CD14-positive monocyte (primary cell): ENCODE results near the gene TGM2. TPM values are rescaled to one million over a fixed set of nuclear protein-coding genes. Genes with fewer than 3 reads are reported as not detected.
A peak's percentile ranks its signal among the peaks of the same experiment; 100 is the strongest.

Experiments used
- DNase-seq, 3 donors: peaks; one replicate each; pipeline ENCODE4 v3.0.0-alpha.2; 2011 to 2022
- H2AFZ ChIP-seq: 2 replicates; pipeline ENCODE4 v1.6.0; 2012; ENCODE audit warnings: mild to moderate bottlenecking, low read depth, low read length, inconsistent platforms; ENCODE audit not compliant: insufficient read depth, poor library complexity, severe bottlenecking
- H3K27ac ChIP-seq, 2 donors: 1 replicate in 1 of 2; 2 replicates in 1 of 2; pipeline ENCODE4 v1.5.1; 2012 to 2013; ENCODE audit warnings: low read length in 2 of 2, control low read depth in 1 of 2, inconsistent platforms in 1 of 2, low read depth in 1 of 2, mild to moderate bottlenecking in 1 of 2
- H3K27me3 ChIP-seq, 2 donors: one replicate each; pipeline versions ENCODE4 v1.6.0 to v1.6.1; 2011 to 2013; ENCODE audit warnings: low read length in 2 of 2; ENCODE audit not compliant: control insufficient read depth in 2 of 2, insufficient read depth in 2 of 2
- H3K36me3 ChIP-seq, 2 donors: replicated peaks in 1 of 2; 1 replicate in 1 of 2; 2 replicates in 1 of 2; pipeline versions ENCODE4 v1.5.1 to v1.6.1; 2012 to 2013; ENCODE audit warnings: low read length in 2 of 2, control low read depth in 1 of 2, inconsistent platforms in 1 of 2, mild to moderate bottlenecking in 1 of 2; ENCODE audit not compliant: insufficient read depth in 2 of 2, control insufficient read depth in 1 of 2
- H3K4me1 ChIP-seq, 2 donors: 1 replicate in 1 of 2; 2 replicates in 1 of 2; pipeline versions ENCODE4 v1.5.1 to v1.6.1; 2012 to 2013; ENCODE audit warnings: low read length in 2 of 2, control low read depth in 1 of 2, inconsistent platforms in 1 of 2, mild to moderate bottlenecking in 1 of 2, moderate library complexity in 1 of 2; ENCODE audit not compliant: insufficient read depth in 2 of 2, control insufficient read depth in 1 of 2
- H3K4me2 ChIP-seq: replicated peaks from 2 replicates; pipeline ENCODE3; 2012; ENCODE audit warnings: low read length, moderate library complexity, mild to moderate bottlenecking; ENCODE audit not compliant: poor library complexity, severe bottlenecking; ENCODE audit errors: extremely low read depth
- H3K4me3 ChIP-seq, 3 experiments: fragments of 200-600 bp in 1 of 3; sonication (generic) in 1 of 3; replicated peaks in 1 of 3; 1 replicate in 2 of 3; 2 replicates in 1 of 3; pipeline ENCODE4 v1.5.1; 2011 to 2013; ENCODE audit warnings: low read length in 3 of 3, mild to moderate bottlenecking in 3 of 3, control low read depth in 2 of 3, low read depth in 2 of 3, inconsistent platforms in 1 of 3, moderate library complexity in 1 of 3
- H3K79me2 ChIP-seq: 2 replicates; pipeline ENCODE4 v1.6.0; 2012; ENCODE audit warnings: mild to moderate bottlenecking, control low read depth, inconsistent platforms, low read length, moderate library complexity; ENCODE audit not compliant: insufficient read depth
- H3K9ac ChIP-seq: 2 replicates; pipeline ENCODE4 v1.6.0; 2017; ENCODE audit warnings: low read length, mild to moderate bottlenecking; ENCODE audit not compliant: insufficient read depth, poor library complexity, severe bottlenecking
- H3K9me3 ChIP-seq, 2 donors: replicated peaks in 1 of 2; 1 replicate in 1 of 2; 2 replicates in 1 of 2; pipeline versions ENCODE4 v1.5.1 to v1.6.1; 2012 to 2013; ENCODE audit warnings: low read length in 2 of 2, control low read depth in 1 of 2; ENCODE audit not compliant: control insufficient read depth in 1 of 2, insufficient read depth in 1 of 2
- H4K20me1 ChIP-seq: 2 replicates; pipeline ENCODE4 v1.6.0; 2012; ENCODE audit warnings: mild to moderate bottlenecking, low read length, control low read depth, moderate library complexity; ENCODE audit not compliant: insufficient read depth
- H3K27ac Mint-ChIP-seq, 7 donors: one replicate each; pipeline ENCODE4 v1.8.0; 2020; ENCODE audit warnings: mild to moderate bottlenecking in 7 of 7, mixed read lengths in 7 of 7, moderate library complexity in 6 of 7, inconsistent platforms in 2 of 7
- H3K27me3 Mint-ChIP-seq, 3 donors: one replicate each; pipeline ENCODE4 v1.8.0; 2021 to 2022; ENCODE audit warnings: low read depth in 3 of 3, mild to moderate bottlenecking in 3 of 3, mixed read lengths in 3 of 3, moderate library complexity in 3 of 3, inconsistent platforms in 1 of 3
- H3K36me3 Mint-ChIP-seq, 2 donors: one replicate each; pipeline ENCODE4 v1.8.0; 2020; ENCODE audit warnings: mixed read lengths in 2 of 2, inconsistent platforms in 1 of 2, mild to moderate bottlenecking in 1 of 2
- H3K4me1 Mint-ChIP-seq: one replicate; pipeline ENCODE4 v1.8.0; 2020; ENCODE audit warnings: mild to moderate bottlenecking, mixed read lengths
- H3K4me3 Mint-ChIP-seq, 2 donors: one replicate each; pipeline ENCODE4 v1.8.0; 2020; ENCODE audit warnings: mild to moderate bottlenecking in 2 of 2, mixed read lengths in 2 of 2, moderate library complexity in 1 of 2
- H3K9me3 Mint-ChIP-seq, 7 donors: one replicate each; pipeline ENCODE4 v1.8.0; 2020 to 2022; ENCODE audit warnings: mixed read lengths in 7 of 7, mild to moderate bottlenecking in 6 of 7, moderate library complexity in 6 of 7, inconsistent platforms in 2 of 7
- WGBS: methylation state at CpG from one replicate; pipeline ENCODE4 v1.1.5; 2013; ENCODE audit warnings: missing lambda C conversion rate; ENCODE audit not compliant: insufficient coverage; 5-methylcytosine and 5-hydroxymethylcytosine counted together
- intact Hi-C, 2 donors: fragments of 100-400 bp; cut with micrococcal nuclease; formaldehyde crosslinking; loops; one replicate each; pipeline versions ENCODE4 v1.15.0 to v1.15.1; 2023
- polyA plus RNA-seq, 3 donors: library from polyadenylated mRNA; depleted of rRNA in 1 of 3; unstranded in 2 of 3; stranded (reverse) in 1 of 3; fragments of 300-500 nt in 2 of 3; fragments of >200 nt in 1 of 3; fragmentation: Illumina TruSeq in 2 of 3; gene quantifications; 1 replicate in 2 of 3; 2 replicates in 1 of 3; pipeline ENCODE4 v1.2.3, GENCODE V29; 2012 to 2021
- TF ChIP-seq, protein P1 (sequence below): fragments of 200-600 bp; IDR thresholded peaks from one replicate; pipeline ENCODE4 v1.8.0; 2022; ENCODE audit warnings: antibody characterized with exemption, mild to moderate bottlenecking

The TGM2 gene
- polyA plus RNA-seq, 3 donors: 0.47 to 1.7 (median 1.6) TPM

DNA sequence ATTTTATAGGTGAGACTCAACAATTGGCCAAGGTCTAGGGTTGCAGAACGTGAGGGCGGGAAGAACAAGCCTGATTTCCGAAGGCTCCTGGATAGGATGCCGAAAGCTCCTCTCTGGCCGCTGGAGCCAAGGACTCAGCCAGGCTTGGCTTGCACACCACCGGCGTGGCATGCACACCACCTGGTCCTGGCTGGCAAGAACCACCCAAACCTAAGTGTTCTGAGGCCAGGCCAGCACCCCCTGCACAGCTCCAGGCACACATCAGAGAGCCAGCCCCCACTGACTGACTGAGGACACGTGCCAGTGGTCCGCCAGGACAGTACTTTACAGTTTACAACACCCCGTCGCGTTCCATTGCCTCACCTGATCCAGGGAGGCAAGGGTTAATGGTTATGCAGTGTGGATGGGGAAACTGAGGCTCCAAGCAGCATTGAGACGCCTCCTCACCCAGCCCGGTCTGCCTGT lies 414 bp downstream of the TGM2 start:
- peak overlapping the region; percentile 72 to 77 for H3K4me3 Mint-ChIP-seq
- TF ChIP-seq, protein P1, sequence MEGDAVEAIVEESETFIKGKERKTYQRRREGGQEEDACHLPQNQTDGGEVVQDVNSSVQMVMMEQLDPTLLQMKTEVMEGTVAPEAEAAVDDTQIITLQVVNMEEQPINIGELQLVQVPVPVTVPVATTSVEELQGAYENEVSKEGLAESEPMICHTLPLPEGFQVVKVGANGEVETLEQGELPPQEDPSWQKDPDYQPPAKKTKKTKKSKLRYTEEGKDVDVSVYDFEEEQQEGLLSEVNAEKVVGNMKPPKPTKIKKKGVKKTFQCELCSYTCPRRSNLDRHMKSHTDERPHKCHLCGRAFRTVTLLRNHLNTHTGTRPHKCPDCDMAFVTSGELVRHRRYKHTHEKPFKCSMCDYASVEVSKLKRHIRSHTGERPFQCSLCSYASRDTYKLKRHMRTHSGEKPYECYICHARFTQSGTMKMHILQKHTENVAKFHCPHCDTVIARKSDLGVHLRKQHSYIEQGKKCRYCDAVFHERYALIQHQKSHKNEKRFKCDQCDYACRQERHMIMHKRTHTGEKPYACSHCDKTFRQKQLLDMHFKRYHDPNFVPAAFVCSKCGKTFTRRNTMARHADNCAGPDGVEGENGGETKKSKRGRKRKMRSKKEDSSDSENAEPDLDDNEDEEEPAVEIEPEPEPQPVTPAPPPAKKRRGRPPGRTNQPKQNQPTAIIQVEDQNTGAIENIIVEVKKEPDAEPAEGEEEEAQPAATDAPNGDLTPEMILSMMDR: no peak
- no peak for DNase-seq
- Histone ChIP-seq H4K20me1 (no peaks in the 10 kb centered on the region), H3K4me2 (peak overlapping the region; percentile 77), H3K9me3 (no peaks in the 10 kb centered on the region), H3K79me2 (no peaks in the 10 kb centered on the region), H3K27me3 (no peaks in the 10 kb centered on the region), H3K9ac (peak overlapping the region; percentile 52), H3K4me3 (peak overlapping the region; percentile 18 to 71 (median 36)), H3K36me3 (no peaks in the 10 kb centered on the region), H3K4me1 (peaks cover 39 to 47% of the 10 kb centered on the region in 2 donors), H3K27ac (no peak overlapping the region), H2AFZ (peak overlapping the region; percentile 83)
- 92% methylated on average over 9 of the region's 14 CpGs for WGBS
- peaks cover 46% of the 10 kb centered on the region for H3K4me1 Mint-ChIP-seq
- peaks cover 0 to 4% (median 0%) of the 10 kb centered on the region in 7 donors for H3K9me3 Mint-ChIP-seq
- intact Hi-C loops: loop anchor here (2.0 to 5.0 kb wide), 7 partner anchors 38 to 107 kb away; no protein-coding TSS in a partner anchor
- peaks cover 0 to 4% of the 10 kb centered on the region in 2 donors for H3K36me3 Mint-ChIP-seq
- peaks cover 4 to 6% (median 4%) of the 10 kb centered on the region in 3 donors for H3K27me3 Mint-ChIP-seq
- peak overlapping the region in 5 of 7 donors; percentile 22 to 60 (median 31) for H3K27ac Mint-ChIP-seq

DNA sequence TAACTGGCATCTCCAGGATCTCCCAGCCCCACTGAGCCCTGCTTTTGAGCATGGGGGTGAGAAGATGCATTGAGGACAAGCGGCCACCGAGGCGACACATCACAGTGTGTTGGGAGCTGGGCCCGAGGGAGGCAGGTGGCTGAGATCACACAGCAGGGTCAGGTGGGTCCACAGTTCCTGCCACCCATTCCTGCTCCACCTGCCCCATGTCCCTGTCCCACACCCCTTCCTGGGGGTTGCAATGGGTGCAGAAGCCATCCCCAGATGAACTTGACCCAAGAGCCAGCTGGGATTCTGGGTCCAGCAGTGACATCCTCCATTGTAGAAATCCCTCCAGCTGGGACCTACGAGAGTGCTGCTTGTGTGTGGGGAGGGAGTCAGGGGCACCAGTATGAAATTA lies 1.0 kb downstream of the TGM2 start:
- Histone ChIP-seq H2AFZ (no peak overlapping the region), H3K27ac (no peak overlapping the region), H4K20me1 (no peaks in the 10 kb centered on the region), H3K27me3 (no peaks in the 10 kb centered on the region), H3K36me3 (no peaks in the 10 kb centered on the region), H3K9ac (no peak overlapping the region), H3K4me3 (no peak overlapping the region), H3K9me3 (no peaks in the 10 kb centered on the region), H3K4me1 (peaks cover 33 to 41% of the 10 kb centered on the region in 2 donors), H3K79me2 (no peaks in the 10 kb centered on the region), H3K4me2 (no peak overlapping the region)
- DNase-seq: no peak
- Mint-ChIP-seq H3K27ac (peak overlapping the region in 2 of 7 donors; percentile 22 to 30), H3K4me3 (no peak overlapping the region), H3K4me1 (peaks cover 41% of the 10 kb centered on the region), H3K27me3 (peaks cover 4 to 6% (median 5%) of the 10 kb centered on the region in 3 donors), H3K36me3 (peaks cover 0 to 4% of the 10 kb centered on the region in 2 donors), H3K9me3 (peaks cover 0 to 4% (median 0%) of the 10 kb centered on the region in 7 donors)
- 80% methylated on average over 1 of the region's 5 CpGs for WGBS
- intact Hi-C loops: loop anchor here in 1 of 2 donors (2.0 kb wide), 1 partner anchor 89 kb away; no protein-coding TSS in a partner anchor
- TF ChIP-seq, protein P1: no peak
